8988T (cell line): ENCODE results near the gene MMP7.
A peak's percentile ranks its signal among the peaks of the same experiment; 100 is the strongest.
"Not testable (repeated sequence)": the region's sequence is repeated elsewhere in the genome, so short reads cannot be mapped to it uniquely, and the experiment has no call there.

Source experiments
- DNase-seq: peaks from one replicate; pipeline ENCODE4 v3.0.0; 2011

The MMP7 gene

DNA sequence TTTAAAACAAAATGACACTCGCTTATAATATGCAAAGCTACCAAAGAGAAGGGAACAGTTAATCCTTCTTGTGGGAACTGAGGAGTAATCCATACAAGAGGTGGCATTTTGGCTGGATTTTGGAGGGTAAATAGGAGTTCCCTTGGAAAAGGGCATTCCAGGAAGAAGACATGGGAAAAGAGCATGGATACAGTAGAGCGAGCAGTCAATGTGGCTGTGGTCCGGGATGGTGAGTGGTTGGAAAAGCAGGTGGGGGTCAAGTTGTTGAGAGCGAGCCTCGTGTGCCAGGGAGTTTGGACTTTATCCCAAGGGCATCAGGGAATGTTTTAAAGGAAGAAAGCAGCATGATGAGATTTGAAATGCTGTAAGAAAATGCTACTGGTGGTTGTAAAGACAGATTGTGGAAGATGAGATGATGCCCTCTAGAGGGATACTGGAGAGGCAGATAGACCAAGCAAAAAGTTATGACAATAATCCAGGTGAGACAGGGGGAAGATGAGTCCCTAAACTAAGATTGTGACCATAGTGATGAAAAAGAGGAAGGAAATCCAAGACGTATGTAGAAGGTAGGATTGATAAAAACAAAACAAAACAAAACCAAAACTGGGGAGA, 3.8 kb upstream of the MMP7 start:
- no peak for DNase-seq

DNA sequence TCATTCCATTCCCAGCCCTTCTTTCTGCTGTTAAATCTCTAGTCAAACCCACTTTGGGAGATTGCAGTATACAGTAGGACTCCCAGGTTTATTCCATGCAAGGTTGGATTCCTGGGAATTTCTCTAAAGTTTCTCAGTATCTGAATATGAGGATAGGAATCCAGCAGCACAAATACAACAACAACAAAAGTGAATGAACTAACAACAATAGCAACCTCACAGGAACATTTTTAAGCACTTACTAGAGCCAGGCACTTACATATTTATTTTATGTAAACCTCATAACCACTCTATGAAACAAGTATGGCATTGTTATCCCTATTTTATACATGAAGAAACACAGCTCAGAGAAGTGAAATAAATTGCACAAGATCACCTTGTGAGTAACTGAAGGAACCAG, 1.9 kb downstream of the MMP7 start:
- DNase-seq = no peak

GRCh38 chr11:102527684-102528083, 2.9 kb downstream of the MMP7 start:
- no peak for DNase-seq

DNA sequence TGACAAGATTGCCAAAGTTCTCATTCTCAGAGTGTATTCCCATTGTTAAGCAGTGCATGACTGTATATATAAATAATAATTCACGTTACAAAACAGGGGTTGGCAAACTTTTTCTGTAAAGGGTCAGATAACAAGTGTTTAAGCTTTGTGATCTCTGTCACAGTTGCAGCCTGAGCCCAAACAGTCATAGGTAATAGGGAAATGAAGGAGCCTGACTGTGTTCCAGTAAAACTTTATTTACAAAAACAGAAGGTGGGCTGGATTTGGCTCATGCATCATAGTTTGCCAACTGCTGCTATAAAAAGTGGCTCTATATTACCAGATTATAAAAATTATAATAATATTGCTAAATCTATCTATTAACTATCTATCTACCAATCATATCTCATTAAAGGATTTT, 3.5 kb downstream of the MMP7 start:
- no peak for DNase-seq

GRCh38 chr11:102523887-102524286, 6.7 kb downstream of the MMP7 start:
- no peak for DNase-seq

- no peak for DNase-seq
Observed at GRCh38 chr11:102523189-102523570, 7.4 kb downstream of the MMP7 start.

- DNase-seq = no peak
Observed at GRCh38 chr11:102522312-102523188, 8.0 kb downstream of the MMP7 start.

- no peak for DNase-seq
Observed at GRCh38 chr11:102521121-102521520, 9.4 kb downstream of the MMP7 start.

DNA sequence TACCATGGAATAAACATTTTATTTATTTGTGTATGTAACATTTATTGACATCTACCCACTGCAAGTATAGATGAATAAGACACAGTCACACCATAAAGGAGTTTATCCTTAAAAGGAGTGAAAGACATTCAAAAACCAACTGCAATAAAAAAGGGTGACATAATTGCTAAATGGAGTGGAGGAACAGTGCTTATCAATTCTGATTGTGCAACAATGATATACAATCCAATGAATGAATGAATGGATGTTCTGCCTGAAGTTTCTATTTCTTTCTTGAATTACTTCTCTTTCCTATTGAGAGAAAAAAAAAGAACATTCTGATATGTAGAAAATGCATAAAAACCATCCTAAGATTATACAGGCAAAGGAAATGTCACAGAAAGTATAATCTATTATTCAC, 10.0 kb downstream of the MMP7 start:
- DNase-seq = no peak

GRCh38 chr11:102518296-102519094, 12.1 kb downstream of the MMP7 start:
- no peak for DNase-seq

GRCh38 chr11:102517670-102518069, 12.9 kb downstream of the MMP7 start:
- no peak for DNase-seq

DNA sequence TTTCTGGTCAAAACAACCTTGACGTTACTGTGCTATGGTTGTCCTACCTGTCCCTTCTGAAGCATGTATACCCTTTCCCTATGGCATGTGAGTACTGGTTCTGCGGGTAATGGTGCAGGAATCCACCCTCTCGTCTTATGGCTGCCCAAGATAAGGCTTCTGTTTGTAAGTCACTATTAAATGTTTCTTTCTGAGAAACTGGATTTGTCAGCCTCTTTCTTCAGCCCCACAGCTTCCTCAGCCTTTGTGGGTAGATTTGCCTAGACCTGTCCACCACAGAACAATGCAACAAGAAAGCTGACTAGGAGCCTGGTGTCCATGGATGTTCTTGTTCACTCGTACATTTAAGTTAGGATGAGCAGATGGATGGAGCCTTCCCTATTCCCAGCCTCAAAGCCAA, 14.4 kb downstream of the MMP7 start:
- no peak for DNase-seq

DNA sequence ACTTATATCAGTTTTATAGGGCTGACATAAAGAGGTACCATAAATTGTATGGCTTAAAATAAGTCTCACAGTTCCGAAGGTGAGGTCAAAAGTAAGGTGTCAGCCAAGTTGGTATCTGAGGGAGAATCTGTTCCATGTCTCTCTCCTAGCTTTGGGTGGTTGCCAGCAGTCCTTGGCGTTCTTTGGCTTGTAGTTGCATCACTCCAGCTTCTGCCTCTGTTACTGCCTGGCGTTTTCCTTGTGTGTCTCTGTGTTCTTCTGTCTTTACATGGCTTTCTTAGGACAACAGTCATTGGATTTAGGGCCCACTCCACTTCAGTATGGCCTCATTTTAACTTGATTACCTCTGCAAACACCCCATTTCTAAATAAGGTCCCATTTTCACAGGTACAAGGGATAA, 16.7 kb downstream of the MMP7 start:
- no peak for DNase-seq

GRCh38 chr11:102510439-102511135, 20.0 kb downstream of the MMP7 start:
- DNase-seq = no peak

GRCh38 chr11:102502831-102503230, 27.7 kb downstream of the MMP7 start:
- not testable (repeated sequence) for DNase-seq

- DNase-seq = no peak
Observed at GRCh38 chr11:102500829-102501228, 29.7 kb downstream of the MMP7 start.

- DNase-seq = no peak
Observed at GRCh38 chr11:102499931-102500330, 30.6 kb downstream of the MMP7 start.

DNA sequence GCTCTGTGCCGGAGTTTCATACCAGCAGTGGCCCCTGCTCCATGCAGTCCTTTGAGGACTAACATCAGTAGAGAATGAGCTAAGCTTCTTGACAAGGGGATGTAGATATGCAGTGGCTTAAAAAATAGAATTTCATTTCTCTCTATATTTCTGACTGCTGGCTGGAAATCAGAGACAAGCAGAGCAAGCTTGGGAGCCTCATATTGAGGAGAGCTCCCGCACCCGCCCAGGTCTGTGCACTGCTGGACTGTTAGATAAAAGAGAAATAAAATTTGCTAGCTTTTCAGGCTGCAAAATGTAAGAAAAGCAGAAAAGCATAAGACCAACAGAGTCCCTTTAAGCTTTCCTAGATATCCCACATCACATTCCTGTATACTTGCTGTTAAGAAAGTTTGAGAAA, 31.4 kb downstream of the MMP7 start:
- DNase-seq = no peak

- no peak for DNase-seq
Observed at GRCh38 chr11:102497061-102497460, 33.5 kb downstream of the MMP7 start.

GRCh38 chr11:102495161-102496042, 35.1 kb downstream of the MMP7 start:
- DNase-seq = peak; percentile 25

DNA sequence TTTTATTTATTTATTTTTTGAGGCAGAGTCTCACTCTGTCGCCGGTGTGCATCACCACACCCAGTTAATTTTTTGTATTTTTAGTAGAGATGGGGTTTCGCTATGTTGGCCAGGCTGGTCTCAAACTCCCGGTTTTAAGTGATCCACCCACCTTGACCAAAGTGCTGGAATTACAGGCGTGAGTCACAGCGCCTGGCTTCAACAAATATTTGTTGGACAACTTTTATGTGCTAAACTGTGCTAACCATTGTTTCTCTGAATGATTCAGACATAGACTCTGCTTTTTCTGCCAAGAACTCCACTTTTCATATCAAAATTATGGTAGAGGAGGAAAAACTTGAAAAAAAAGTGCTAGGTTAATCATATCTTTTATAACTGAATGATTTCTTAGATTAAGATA, 36.3 kb downstream of the MMP7 start:
- no peak for DNase-seq

- no peak for DNase-seq
Observed at GRCh38 chr11:102493524-102493923, 37.0 kb downstream of the MMP7 start.
